SH-SY5Y (cell line): Measurements from ENCODE around the gene GMDS.

ENCODE experiments used
- GATA2 ChIP-seq: IDR thresholded peaks from 2 replicates; pipeline ENCODE4 v1.6.1; 2011; ENCODE audit warnings: mild to moderate bottlenecking, low read depth, low read length
- GATA3 ChIP-seq: IDR thresholded peaks from 2 replicates; pipeline ENCODE4 v1.6.1; 2011; ENCODE audit warnings: low read depth, mild to moderate bottlenecking, low read length, moderate library complexity

- TF ChIP-seq GATA3 (no peak), GATA2 (no peak)
Observed at GRCh38 chr6:1621070-1621701, 624.2 kb downstream of the GMDS start.
